ENCODE results near the gene TBC1D4. TPM values are rescaled to one million over a fixed set of nuclear protein-coding genes. Genes with fewer than 3 reads are reported as not detected.
"Not testable (repeated sequence)": the region's sequence is repeated elsewhere in the genome, so short reads cannot be mapped to it uniquely, and the experiment has no call there.

The TBC1D4 gene
- total RNA-seq, 2 experiments from 2014 or later, result 37.4 to 42.0 TPM

- CTCF ChIA-PET, result no interaction called here
- no peaks in the 10 kb centered on the region for H3K36me3 ChIP-seq (ENCODE audit: insufficient read depth, low read length)
Measured at GRCh38 chr13:75271846-75272245, 210.1 kb downstream of the TBC1D4 start.

GRCh38 chr13:75268481-75268880 is 213.5 kb downstream of the TBC1D4 start:
- H3K4me3 ChIP-seq (ENCODE audit: low read length); POLR2A ChIA-PET; H3K4me1 Mint-ChIP-seq (ENCODE audit: low read depth); H3K9me3 Mint-ChIP-seq; ATAC-seq (ENCODE audit: poor library complexity); H3K27ac Mint-ChIP-seq; H3K4me1 ChIP-seq (ENCODE audit: insufficient read depth, low read length); H3K27ac ChIP-seq (ENCODE audit: low read depth in 1 of 2, low read length in 2 of 2); intact Hi-C loops (cut with DNase I, micrococcal nuclease); H3K36me3 Mint-ChIP-seq (ENCODE audit: low read depth); H3K27me3 ChIP-seq (ENCODE audit: control insufficient read depth in 1 of 2, insufficient read depth in 2 of 2, low read length in 2 of 2); H3K9me3 ChIP-seq (ENCODE audit: control insufficient read depth in 1 of 2, insufficient read depth in 1 of 2, low read length in 2 of 2); CTCF ChIA-PET; H3K36me3 ChIP-seq (ENCODE audit: insufficient read depth, low read length); H3K27me3 Mint-ChIP-seq; DNase-seq; H3K4me3 Mint-ChIP-seq: not testable (repeated sequence)

More at GRCh38 chr13:75271846-75272245, 210.1 kb downstream of the TBC1D4 start:
- Mint-ChIP-seq H3K27ac (no peak overlapping the region), H3K36me3 (ENCODE audit: low read depth) (no peaks in the 10 kb centered on the region), H3K4me3 (no peak overlapping the region), H3K4me1 (ENCODE audit: low read depth) (no peaks in the 10 kb centered on the region), H3K27me3 (no peaks in the 10 kb centered on the region), H3K9me3 (peaks cover 2% of the 10 kb centered on the region)
- no peaks in the 10 kb centered on the region for H3K27me3 ChIP-seq (ENCODE audit: control insufficient read depth in 1 of 2, insufficient read depth in 2 of 2, low read length in 2 of 2)
- H3K27ac ChIP-seq (ENCODE audit: low read depth in 1 of 2, low read length in 2 of 2), result no peak overlapping the region
- POLR2A ChIA-PET, result no interaction called here
- peaks cover 0 to 7% of the 10 kb centered on the region in 2 experiments for H3K9me3 ChIP-seq (ENCODE audit: control insufficient read depth in 1 of 2, insufficient read depth in 1 of 2, low read length in 2 of 2)
- no peak overlapping the region for H3K4me3 ChIP-seq (ENCODE audit: low read length)
- no peak for ATAC-seq (ENCODE audit: poor library complexity)
- intact Hi-C loops (cut with DNase I, micrococcal nuclease), result no loop called here
- H3K4me1 ChIP-seq (ENCODE audit: insufficient read depth, low read length), result no peaks in the 10 kb centered on the region
- no peak for TF ChIP-seq CTCF (IDR thresholded peaks at IDR 0.05)
- DNase-seq, result no peak

- Mint-ChIP-seq H3K9me3 (no peaks in the 10 kb centered on the region), H3K4me3 (no peak overlapping the region), H3K4me1 (ENCODE audit: low read depth) (no peaks in the 10 kb centered on the region), H3K27ac (no peak overlapping the region), H3K36me3 (ENCODE audit: low read depth) (no peaks in the 10 kb centered on the region), H3K27me3 (no peaks in the 10 kb centered on the region)
- H3K4me3 ChIP-seq (ENCODE audit: low read length), result no peak overlapping the region
- no peak for ATAC-seq (ENCODE audit: poor library complexity)
- H3K27me3 ChIP-seq (ENCODE audit: control insufficient read depth in 1 of 2, insufficient read depth in 2 of 2, low read length in 2 of 2), result no peaks in the 10 kb centered on the region
- no peak for DNase-seq
- POLR2A ChIA-PET, result interaction anchor here (0.6 kb wide), 1 partner anchor 62 kb away, joined by 3 read pairs; no protein-coding TSS in a partner anchor
- H3K27ac ChIP-seq (ENCODE audit: low read depth in 1 of 2, low read length in 2 of 2), result no peak overlapping the region
- TF ChIP-seq CTCF (IDR thresholded peaks at IDR 0.05), result no peak
- no peaks in the 10 kb centered on the region for H3K9me3 ChIP-seq (ENCODE audit: control insufficient read depth in 1 of 2, insufficient read depth in 1 of 2, low read length in 2 of 2)
- no peaks in the 10 kb centered on the region for H3K4me1 ChIP-seq (ENCODE audit: insufficient read depth, low read length)
- no peaks in the 10 kb centered on the region for H3K36me3 ChIP-seq (ENCODE audit: insufficient read depth, low read length)
- intact Hi-C loops (cut with DNase I, micrococcal nuclease), result no loop called here
- CTCF ChIA-PET, result interaction anchor here (1.0 kb wide), 1 partner anchor 13 kb away, joined by 3 read pairs; no protein-coding TSS in a partner anchor
Measured at GRCh38 chr13:75264611-75265010, 217.4 kb downstream of the TBC1D4 start.

- H3K36me3 ChIP-seq (ENCODE audit: insufficient read depth, low read length), result no peaks in the 10 kb centered on the region
- no peaks in the 10 kb centered on the region for H3K27me3 ChIP-seq (ENCODE audit: control insufficient read depth in 1 of 2, insufficient read depth in 2 of 2, low read length in 2 of 2)
- no peak for DNase-seq
- H3K36me3 Mint-ChIP-seq (ENCODE audit: low read depth), result no peaks in the 10 kb centered on the region
- no peak overlapping the region for H3K27ac ChIP-seq (ENCODE audit: low read depth in 1 of 2, low read length in 2 of 2)
- no peak for TF ChIP-seq CTCF (IDR thresholded peaks at IDR 0.05)
- H3K9me3 Mint-ChIP-seq, result no peaks in the 10 kb centered on the region
- POLR2A ChIA-PET, result no interaction called here
- no peak overlapping the region for H3K27ac Mint-ChIP-seq
- intact Hi-C loops (cut with DNase I, micrococcal nuclease), result no loop called here
- no peaks in the 10 kb centered on the region for H3K4me1 ChIP-seq (ENCODE audit: insufficient read depth, low read length)
- H3K4me3 Mint-ChIP-seq, result no peak overlapping the region
- ATAC-seq (ENCODE audit: poor library complexity), result no peak
- no peaks in the 10 kb centered on the region for H3K27me3 Mint-ChIP-seq
- H3K4me1 Mint-ChIP-seq (ENCODE audit: low read depth), result no peaks in the 10 kb centered on the region
- CTCF ChIA-PET, result interaction anchor here (1.0 kb wide), 1 partner anchor 12 kb away, joined by 3 read pairs; no protein-coding TSS in a partner anchor
- H3K9me3 ChIP-seq (ENCODE audit: control insufficient read depth in 1 of 2, insufficient read depth in 1 of 2, low read length in 2 of 2), result no peaks in the 10 kb centered on the region
- no peak overlapping the region for H3K4me3 ChIP-seq (ENCODE audit: low read length)
Measured at GRCh38 chr13:75263741-75264407, 218.1 kb downstream of the TBC1D4 start.

Measured in CD4-positive, alpha-beta T cell (primary cell).